GM12878 (cell line): ENCODE measurements around the gene DAPK2. TPM values are rescaled to one million over a fixed set of nuclear protein-coding genes. Genes with fewer than 3 reads are reported as not detected.

Experiments
- BCL11A ChIP-seq: IDR thresholded peaks from 2 replicates; pipeline ENCODE4 v1.6.1; 2011; ENCODE audit warnings: low read depth, low read length
- CHD1 ChIP-seq: IDR thresholded peaks from 2 replicates; pipeline ENCODE4 v1.6.1; 2012; ENCODE audit warnings: low read depth, low read length, improper control_type of control experiment
- CUX1 ChIP-seq: IDR thresholded peaks from 2 replicates; pipeline ENCODE4 v1.6.1; 2012; ENCODE audit warnings: improper control_type of control experiment, low read depth, low read length; ENCODE audit not compliant: insufficient replicate concordance
- E2F4 ChIP-seq: IDR thresholded peaks from 2 replicates; pipeline ENCODE4 v1.6.1; 2012; ENCODE audit warnings: low read depth, low read length, improper control_type of control experiment
- EZH2 ChIP-seq: IDR thresholded peaks from 2 replicates; pipeline ENCODE4 v1.6.1; 2012; ENCODE audit warnings: low read depth, mild to moderate bottlenecking, control low read depth, inconsistent platforms, low read length, borderline replicate concordance; ENCODE audit not compliant: control insufficient read depth
- IKZF2 ChIP-seq, 2 experiments: fragments of 450-650 bp; IDR thresholded peaks; 2 replicates each; pipeline ENCODE4 v1.6.1; 2017; ENCODE audit warnings: mild to moderate bottlenecking in 2 of 2, moderate library complexity in 2 of 2
- MTA3 ChIP-seq: IDR thresholded peaks from 2 replicates; pipeline ENCODE4 v1.6.1; 2012; ENCODE audit warnings: low read length, inconsistent platforms, borderline replicate concordance
- MXI1 ChIP-seq: fragments of 150-350 bp; IDR thresholded peaks from 2 replicates; pipeline ENCODE4 v1.6.1; 2011; ENCODE audit warnings: low read depth, mild to moderate bottlenecking, inconsistent platforms, low read length, improper control_type of control experiment
- NFIC ChIP-seq: IDR thresholded peaks from 2 replicates; pipeline ENCODE4 v1.6.1; 2012; ENCODE audit warnings: low read depth, mild to moderate bottlenecking, inconsistent platforms, low read length, moderate library complexity
- NR2C1 ChIP-seq: fragments of 450-650 bp; IDR thresholded peaks from 2 replicates; pipeline ENCODE4 v1.6.1; 2017; ENCODE audit warnings: antibody characterized with exemption, mild to moderate bottlenecking, moderate library complexity
- RAD21 ChIP-seq: IDR thresholded peaks from 2 replicates; pipeline ENCODE4 v1.6.1; 2011; ENCODE audit warnings: mild to moderate bottlenecking, low read depth, low read length, moderate library complexity; ENCODE audit not compliant: insufficient read depth
- STAT1 ChIP-seq: fragments of 450-650 bp; conservative IDR thresholded peaks from 2 replicates; pipeline ENCODE4 v1.6.1; 2014; ENCODE audit warnings: antibody characterized with exemption, mild to moderate bottlenecking
- USF1 ChIP-seq: IDR thresholded peaks from 2 replicates; pipeline ENCODE4 v1.6.1; 2011; ENCODE audit warnings: borderline replicate concordance, low read depth, mild to moderate bottlenecking, moderate library complexity, mixed read lengths, low read length; ENCODE audit not compliant: insufficient read depth; ENCODE audit errors: extremely low read length
- ZBTB11 ChIP-seq: fragments of 450-650 bp; formaldehyde crosslinking; IDR thresholded peaks from 2 replicates; pipeline ENCODE4 v1.5.0; 2022; ENCODE audit warnings: mild to moderate bottlenecking, missing genetic modification characterization
- polyA plus RNA-seq, 11 experiments: library from polyadenylated mRNA; depleted of rRNA in 4 of 11; unstranded in 6 of 11; stranded (reverse) in 5 of 11; fragments of >200 nt; fragmentation: Nextera tagmentation in 4 of 11; fragmentation: Illumina TruSeq in 1 of 11; extraction: Ambion mirVana in 4 of 11; extraction: Trizol in 1 of 11; gene quantifications; 1 replicate in 1 of 11; 2 replicates in 10 of 11; pipeline versions ENCODE4 v1.2.1 to v1.2.3, GENCODE V29; 2011 to 2016; ENCODE audit warnings: inconsistent platforms in 2 of 11, missing spikeins in 2 of 11, low read depth in 1 of 11
- total RNA-seq, 4 experiments: library from RNA; depleted of rRNA in 3 of 4; stranded (reverse); fragments of >200 nt in 3 of 4; fragmentation: Illumina TruSeq in 1 of 4; extraction: Trizol in 1 of 4; gene quantifications; 2 replicates each; pipeline versions ENCODE4 v1.2.1 to v1.2.3, GENCODE V29; 2013 to 2021

DAPK2 gene
- total and polyA plus RNA-seq, 10 of the 15 experiments (the other 5 are each of a cell fraction or from before 2014, with no cell fraction given), result 0.69 to 8.4 (median 4.1) TPM

- TF ChIP-seq CUX1 (no peak), RAD21 (no peak), ZBTB11 (no peak), E2F4 (no peak), IKZF2 (IDR thresholded peaks at IDR 0.05) (no peak), NFIC (no peak), STAT1 (no peak), MXI1 (no peak), USF1 (no peak), BCL11A (no peak), CHD1 (no peak), EZH2 (no peak), NR2C1 (no peak), MTA3 (no peak)
These were observed 29.1 kb downstream of the DAPK2 start (continued) for GRCh38 chr15:64017082-64017588.
